ENCODE measurements around the gene ATP5PD. TPM values are rescaled to one million over a fixed set of nuclear protein-coding genes. Genes with fewer than 3 reads are reported as not detected.

The ATP5PD gene
- total and polyA plus RNA-seq, 2 of the 8 experiments (the other 6 are each of a cell fraction or from before 2014, with no cell fraction given): 335 to 407 TPM

GRCh38 chr17:75065562-75066151 is 18.9 kb upstream of the ATP5PD start (continued):
- TF ChIP-seq KDM4A (IDR thresholded peaks at IDR 0.05; ENCODE audit: low read depth, low read length, severe bottlenecking) (no peak), RBBP5 (IDR thresholded peaks at IDR 0.05; ENCODE audit: borderline replicate concordance, low read depth, low read length) (no peak), POLR2A (IDR thresholded peaks at IDR 0.05; ENCODE audit: control extremely low read depth in 1 of 2, low read depth in 2 of 2, low read length in 2 of 2) (no peak), EZH2 (IDR thresholded peaks at IDR 0.05; ENCODE audit: low read depth, low read length, severe bottlenecking) (no peak), CHD2 (IDR thresholded peaks at IDR 0.05; ENCODE audit: low read length) (no peak), NRF1 (IDR thresholded peaks at IDR 0.05; ENCODE audit: low read depth, low read length) (no peak)
